HTERT RPE-1 (cell line): ENCODE measurements around the gene SPPL2B.

Source experiments
- in situ Hi-C: fragments of 300-500 bp; cut with MboI; formaldehyde crosslinking; loops from 4 replicates; pipeline ENCODE4 v1.14.3; 2020; ENCODE audit warnings: low sequenced_read_pairs

Gene SPPL2B

DNA sequence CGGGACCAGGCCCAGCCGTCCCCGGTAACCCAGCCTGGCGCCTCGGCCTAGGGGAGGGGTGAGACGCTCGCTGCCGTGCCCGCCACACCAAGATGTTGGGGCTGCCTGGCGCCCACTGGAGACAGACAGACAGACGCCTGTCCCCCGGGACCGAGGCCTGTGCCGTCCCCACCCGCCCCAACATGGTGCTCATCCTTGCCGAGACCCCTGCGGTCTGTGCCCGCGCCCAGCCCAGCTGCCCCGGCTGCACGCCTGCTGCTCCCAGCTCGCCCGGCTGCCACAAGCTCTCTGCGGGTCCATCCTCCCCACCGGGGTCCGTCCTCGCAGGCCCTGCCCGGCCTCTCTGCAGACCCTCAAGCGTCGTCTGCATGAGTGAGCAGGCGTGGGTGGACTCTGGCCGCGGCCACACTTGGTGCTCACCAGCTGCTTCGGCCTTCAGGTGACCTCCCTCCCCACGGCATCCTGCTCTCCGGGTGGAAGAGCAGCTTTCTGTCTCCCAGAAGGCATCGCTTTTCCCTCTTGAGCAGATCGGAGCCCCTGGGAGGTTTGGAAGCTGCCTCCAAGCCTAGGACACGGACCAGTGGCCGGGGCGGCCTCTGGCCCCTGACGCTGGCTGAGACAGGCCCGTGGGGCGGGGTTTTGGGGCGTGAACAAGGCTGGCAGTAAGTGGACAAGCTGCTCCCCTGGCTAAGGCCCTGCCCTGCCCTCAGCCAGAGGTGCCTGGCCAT is 24.8 kb downstream of the SPPL2B start:
- in situ Hi-C loops: no loop called here

DNA sequence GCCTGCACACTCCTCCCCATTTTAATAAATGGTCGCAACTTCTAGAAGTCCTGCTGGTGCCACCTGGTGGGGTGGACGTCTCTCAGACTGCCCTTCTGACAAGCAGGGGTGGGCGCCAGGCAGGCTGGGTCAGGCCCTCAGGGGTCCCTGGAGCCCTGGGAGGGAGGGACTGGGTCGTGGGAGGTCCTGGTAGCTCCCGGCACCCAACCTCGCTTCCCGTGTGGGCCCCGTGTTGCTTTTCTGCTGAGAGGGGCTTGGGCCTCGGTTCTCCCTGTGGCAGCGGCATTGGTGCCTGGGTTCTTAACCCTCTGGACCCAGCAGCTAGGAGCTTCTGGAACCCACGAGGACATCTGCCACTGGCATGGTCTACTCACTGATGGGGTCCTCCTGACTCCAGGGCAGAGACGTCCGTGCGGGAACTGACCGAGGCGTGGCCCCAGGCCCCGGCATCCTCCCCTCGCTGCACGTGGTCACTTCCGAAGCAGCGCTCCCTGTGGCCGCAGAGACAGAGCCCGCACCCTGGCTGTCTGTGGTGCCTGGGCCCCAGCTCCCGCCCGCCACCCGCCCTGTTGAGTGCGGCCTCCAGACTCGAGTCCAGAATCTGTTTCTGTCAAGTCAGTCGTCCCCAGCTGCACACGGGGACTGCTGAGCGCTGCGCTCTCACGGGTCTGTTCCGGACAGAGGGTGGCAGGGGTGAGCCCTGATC is 25.6 kb downstream of the SPPL2B start:
- in situ Hi-C loops: no loop called here

DNA sequence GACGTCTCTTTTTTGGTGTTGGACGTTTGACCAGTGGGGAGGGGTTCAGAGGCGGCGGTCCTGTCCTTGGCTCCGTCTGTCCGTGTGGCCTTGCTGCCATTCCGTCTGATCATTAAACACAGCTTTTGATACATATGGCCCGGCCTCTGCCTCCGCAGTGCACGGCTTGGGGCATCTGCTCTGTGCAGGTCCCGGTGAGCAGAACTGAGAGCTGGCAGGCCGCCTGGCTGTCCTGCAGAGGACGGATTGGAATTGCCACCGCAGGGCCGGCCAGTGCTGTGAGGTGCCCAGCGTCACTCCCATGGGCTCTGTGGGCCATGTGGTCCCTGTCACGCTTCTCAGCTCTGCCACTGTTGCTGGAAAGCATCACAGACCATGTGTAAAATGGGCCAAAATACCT is 26.2 kb downstream of the SPPL2B start:
- in situ Hi-C loops: no loop called here

DNA sequence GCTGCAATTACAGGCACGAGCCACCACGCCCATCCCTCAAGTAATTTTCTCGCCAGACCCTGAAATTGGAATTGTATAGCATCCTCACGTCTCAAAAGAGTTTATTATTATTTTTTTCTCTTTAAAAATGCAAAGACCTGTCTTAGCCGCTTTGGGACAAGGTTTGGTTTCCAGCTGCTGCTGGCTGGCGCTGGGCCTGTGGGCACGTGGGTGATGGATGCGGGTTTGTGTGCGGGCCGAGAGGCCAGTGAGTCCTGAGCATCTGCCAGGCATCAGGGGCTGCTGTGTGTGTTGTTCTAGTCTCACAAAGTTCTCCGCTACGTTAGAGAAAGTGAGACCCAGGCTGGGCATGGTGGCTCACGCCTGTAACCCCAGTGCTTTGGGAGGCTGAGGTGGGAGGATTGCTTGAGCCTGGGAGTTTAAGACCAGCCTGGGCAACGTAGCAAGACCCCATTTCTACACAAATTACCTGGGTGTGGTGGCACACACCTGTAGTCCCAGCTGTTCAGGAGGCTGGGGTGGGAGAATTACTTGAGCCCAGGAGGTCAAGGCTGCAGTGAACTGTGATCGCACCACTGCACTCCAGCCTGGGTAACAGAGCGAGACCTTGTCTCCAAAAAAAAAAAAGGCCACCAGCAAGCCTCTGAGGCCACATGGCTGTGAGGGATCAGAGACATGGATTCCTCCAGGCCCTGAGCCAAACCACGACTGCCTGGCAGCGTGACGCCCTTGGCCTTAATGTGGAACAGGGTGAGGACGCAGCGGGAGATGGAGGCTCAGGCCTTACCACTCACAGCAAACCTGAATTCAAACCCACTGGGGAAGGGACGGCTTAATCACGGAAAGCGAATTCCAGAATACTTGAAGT is 26.9 kb downstream of the SPPL2B start:
- in situ Hi-C loops: no loop called here

DNA sequence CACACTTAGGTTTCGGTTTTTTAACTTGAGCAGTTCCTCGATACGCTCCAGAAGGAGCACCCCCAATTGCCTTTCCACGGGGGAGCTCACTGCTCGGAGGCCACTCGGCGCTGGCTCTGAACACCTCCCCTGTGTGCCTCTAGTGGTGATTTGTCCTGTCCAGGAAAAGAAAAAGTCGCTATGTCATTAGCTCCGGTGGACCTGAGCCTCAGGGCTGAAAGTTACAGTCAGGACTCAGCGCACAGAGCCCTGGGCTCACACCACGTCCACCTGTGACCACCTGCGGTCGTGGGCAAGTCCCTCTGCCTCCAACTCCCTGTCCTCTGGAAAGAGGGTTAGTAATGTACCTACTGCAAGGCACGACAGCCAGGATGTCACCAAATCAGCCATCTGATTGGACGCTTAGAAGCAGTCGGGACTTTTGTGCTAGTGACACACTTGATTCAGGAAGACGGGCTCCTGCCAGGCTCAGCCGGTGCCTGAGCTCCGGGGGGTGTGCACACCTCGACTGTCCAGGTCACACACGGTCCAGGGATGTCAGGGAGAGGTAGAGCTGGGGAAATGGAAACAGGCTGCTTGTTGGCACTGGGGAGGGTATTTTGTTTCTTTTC is 27.7 kb downstream of the SPPL2B start:
- in situ Hi-C loops: no loop called here

DNA sequence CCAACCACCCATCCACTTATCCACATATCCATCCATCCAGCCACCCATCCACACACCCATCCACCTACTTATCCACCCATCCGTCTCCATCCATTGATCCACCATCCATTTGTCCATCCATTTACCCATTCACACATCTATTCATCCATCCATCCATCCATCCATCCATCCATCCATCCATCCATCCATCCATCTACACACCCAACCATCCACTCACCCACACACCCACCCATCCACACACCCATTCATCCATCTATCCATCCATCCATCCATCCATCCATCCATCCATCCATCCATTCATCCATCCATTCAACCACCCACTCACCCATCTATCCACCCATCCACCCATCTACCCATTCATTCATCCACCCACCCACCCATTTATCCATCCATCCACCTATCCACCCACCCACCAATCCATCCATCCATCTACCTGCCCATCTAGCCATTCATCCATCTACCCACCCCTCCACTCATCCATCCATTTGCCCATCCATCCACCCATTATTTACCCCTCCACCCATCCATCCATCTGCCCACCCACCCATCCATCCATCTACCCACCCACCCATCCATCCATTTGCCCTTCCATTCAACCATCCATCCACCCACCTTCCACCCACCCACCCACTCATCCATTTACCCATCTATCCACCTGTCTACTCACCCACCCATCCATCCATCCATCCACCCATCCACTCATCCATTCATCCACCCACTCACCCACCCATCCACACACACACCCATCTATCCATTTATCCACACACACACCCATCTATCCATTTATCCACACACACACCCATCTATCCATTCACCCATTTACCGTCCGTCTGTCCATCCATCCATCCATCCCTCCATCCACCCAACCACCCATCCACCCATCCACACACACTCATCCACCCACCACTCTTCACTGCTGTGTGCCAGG is 29.1 kb downstream of the SPPL2B start:
- in situ Hi-C loops: no loop called here

DNA sequence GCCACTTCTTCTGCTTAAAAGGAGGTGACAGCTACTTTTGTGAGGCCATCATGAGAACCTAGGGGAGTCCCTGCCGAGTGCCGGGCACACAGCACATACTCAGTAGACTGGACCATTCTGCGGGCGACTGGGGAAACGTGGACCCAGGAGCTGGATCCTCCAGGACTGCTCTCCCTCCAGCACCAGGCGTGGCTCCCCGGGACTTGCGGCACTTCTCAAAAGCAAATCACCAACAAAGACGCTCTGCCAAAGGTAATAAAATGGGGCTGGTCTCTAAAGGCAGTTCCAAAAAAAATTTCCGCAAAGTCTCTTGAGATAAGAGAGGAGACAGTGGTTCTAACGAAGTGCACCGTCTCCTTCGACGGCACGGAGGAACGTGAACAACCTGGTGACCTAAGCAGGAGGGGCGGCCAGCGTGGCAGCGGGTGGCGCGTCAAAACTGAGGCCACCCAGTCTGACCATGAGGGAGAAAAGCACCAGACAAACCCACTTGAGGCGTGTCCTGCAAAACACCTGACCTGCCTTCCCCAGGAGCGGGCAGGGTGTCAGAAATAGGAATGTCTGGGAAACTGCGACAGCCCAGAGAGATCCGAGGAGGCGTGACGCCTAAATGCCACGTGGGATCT is 30.2 kb downstream of the SPPL2B start:
- in situ Hi-C loops: no loop called here

DNA sequence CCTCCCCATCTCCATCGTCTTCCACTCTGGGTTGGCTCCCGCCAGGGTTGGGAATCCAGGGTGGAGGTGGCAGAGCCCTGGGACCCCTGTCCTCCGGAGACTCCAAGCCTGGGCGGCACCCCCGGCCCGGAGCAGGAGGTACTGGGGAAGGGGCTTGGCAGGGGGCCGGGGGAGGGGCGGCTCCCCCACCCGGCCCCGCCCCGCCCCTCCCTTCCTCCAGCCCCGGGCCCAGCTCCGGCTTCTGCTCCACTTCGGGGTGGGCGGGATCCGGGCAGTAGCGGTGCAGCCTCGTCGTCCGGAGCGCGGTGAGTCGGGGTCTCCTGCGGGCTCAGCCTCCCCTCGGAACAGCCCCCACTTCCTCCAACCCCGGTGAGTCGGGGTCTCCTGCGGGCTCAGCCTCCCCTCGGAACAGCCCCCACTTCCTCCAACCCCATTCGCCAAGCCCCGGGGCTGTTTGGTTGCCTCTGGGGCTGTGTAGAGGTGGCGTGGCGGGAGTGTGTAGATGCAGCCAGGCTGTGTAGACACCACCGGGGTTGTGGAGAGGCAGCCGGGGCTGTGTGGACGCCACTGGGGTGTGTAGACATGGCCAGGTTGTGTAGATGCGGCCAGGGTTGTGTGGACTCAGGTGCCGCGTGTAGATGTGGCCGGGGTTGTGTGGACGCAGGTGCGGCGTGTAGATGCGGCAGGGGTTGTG is 31.7 kb downstream of the SPPL2B start, which contains the start of gene TMPRSS9:
Gene TMPRSS9 (plus strand): TSS at position 274 of the 694 bp plus-strand sequence. CDS start 29,521 bp downstream, outside the sequence.
- in situ Hi-C loops: no loop called here

DNA sequence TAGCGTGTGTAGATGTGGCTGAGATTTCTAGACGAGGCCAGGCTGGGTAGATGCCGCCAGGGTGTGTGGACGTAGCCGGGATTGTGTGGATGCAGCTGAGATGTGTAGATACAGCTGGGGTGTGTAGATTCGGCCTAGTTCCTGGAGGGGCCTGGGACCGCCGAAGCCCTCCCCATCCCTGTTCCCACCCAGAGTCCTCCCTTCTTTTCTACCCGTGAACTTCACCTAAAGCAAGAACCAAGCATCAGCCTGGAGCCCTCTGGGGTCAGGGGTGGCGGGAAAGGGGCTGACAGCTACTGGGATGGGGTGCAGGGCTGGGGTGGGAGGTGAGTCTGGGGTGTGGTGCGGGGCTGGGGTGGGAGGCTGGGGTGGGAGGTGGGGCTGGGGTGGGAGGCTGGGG is 32.3 kb downstream of the SPPL2B start:
- in situ Hi-C loops: no loop called here

DNA sequence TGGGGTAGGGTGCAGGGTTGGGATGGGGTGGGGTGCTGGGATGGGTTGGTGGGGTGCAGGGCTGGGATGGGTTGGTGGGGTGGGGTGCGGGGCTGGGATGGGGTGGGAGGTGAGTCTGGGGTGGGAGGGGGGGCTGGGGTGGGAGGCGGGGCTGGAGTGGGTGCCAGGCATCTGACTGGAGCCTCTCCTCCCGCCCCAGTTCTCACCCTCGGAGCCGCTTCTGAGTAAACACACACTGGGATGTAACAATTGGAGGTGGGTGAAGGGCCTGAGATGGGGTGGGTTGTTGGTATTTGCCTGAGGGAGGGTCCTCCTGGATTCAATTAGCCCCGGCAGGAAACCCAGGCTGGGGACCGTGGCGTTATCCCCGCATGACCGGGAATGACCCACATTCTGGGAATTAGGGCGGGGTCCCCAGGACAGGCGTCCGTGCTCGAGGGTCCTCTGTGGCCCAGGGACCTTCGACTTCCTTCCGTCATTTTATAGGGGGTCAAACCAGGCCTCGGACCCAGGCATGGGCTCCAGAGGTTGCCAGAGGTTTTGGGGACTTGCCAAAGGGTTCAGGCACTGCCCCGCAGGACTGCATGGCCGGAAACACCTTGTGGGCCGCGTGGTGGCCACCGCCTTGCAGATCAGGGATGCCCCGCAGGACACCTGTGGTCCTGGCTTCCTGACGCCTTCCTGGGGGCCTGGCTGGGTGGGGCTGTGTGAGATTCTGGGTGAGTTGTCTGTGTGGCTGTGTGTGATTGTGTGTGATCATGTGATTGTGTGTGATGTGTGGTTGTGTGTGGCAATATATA is 33.0 kb downstream of the SPPL2B start:
- in situ Hi-C loops: no loop called here

DNA sequence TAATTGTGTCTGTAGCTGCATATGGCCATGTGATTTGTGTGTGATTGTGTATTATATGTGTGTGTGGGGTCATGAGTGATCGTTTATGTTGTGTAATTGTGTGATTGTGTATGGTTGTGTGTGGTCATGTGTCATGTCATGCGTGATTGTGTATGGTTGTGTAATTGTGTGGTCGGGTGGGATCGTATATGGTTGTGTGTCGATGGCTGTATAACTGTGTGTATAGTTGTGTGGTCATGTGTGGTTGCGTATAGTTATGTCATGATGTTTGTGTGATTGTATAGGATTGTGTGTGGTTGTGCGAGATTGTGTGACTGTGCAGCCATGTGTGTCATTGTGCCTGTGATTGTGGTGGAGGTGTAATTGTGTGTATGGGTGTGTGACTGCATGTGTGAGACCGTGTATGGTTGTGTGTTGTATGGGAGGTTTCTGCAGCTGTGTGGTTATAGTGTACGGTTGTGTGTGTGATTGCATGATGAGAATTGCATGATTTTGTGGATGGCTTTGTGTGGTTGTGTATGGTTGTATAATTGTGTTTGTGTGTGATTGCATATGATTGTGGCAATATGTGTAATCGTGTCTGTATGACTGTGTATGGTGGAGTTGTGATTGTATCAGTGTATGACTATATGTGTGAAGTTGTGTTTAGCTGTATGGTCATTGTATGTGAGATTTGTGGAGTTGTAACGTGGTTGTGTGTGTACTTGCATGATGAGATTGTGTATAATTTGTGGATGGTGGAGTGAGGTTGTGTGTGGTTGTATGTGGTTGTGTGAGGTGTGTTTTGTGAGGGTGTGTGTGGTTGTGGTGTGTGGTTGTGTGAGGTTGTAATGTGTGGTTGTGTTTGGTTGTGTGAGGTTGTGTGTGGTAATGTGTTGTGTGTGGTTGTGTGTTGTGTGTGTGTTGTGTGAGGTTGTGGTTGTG is 33.8 kb downstream of the SPPL2B start:
- in situ Hi-C loops: no loop called here

DNA sequence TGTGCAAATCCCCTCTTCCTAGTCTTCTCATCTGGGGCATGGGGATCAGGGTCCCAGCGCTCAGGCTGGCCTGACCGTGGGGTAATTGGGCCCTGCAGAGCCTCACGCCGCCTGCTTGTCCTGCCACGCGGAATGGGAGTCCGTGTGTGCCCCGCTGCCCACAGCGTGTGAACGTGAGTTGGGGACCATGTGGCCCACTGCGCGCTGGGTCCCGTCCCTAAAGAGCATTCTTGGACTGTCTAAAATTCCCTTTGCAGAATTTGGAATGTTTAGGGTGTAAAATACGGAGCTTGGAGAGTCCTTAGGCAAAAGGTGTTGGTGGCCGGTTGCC is 34.5 kb downstream of the SPPL2B start:
- in situ Hi-C loops: no loop called here

DNA sequence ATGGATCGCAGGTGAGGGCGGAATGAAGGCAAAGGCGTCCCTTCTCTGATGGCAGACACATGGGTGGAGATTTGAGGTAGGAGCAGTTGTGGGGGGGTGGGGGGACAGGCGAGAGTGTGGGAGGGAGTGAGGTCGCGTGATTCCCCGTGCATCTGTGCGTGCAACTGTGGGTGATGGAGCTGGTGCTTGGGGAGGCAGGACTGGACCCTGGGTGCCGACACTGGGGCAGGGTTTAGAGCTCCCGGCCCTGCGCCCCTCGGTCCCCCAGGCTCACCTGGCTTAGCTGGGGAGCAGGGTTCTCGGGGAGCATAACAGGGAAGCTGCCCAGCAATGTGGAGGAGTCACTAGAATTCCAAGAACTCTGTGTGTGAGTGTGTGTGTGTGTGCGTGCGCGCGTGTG is 34.9 kb downstream of the SPPL2B start:
- in situ Hi-C loops: no loop called here

DNA sequence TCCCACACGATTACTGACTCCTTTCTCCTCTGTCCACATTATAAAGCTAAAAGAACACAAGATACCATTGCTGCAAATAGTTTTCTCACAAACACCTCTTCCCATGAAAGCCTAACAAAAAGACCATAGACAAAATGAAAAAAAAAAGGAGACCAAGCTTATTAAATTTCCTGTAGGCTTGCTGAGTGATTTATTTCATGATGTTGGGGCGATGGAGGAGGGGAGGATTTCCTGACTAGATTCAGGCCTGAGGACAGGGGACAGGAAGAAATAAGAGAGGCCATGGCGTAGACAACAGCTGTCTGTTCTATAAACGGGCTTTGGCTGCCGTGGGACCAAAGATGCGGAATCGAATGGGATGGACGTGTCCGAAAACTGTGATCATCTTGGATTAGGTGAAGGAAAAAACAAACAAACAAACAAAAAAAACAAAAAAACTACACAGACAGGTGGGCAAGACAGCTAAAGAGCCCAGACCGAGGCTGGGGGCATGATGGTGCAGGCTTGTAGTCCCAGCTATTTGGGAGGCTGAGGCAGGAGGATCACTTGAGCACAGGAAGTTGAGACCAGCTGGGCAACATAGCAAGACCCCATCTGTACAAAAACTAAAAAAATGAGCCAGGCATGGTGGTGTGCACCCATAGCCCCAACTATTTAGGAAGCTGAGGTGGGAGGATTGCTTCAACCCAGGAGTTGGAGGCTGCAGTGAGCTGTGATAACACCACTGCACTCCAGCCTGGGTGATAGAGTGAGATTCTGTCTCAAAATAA is 36.9 kb downstream of the SPPL2B start:
- in situ Hi-C loops: no loop called here

DNA sequence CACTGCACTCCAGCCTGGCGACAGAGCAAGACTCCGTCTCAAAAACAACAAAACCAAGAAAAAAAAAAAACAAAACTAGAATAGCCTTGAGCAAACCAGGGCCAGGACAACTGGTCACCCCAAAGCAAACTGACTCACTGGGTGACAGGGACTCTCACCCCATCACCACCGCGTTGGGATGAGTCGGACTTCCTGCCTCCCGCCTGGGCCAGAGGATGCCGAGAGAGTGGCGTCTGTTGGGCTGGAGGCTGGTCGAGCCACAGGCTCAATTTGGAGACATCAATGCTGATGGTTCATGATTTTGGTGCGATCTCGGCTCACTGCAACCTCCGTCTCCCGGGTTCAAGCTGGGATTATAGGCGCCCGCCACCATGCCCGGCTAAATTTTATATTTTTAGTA is 43.2 kb downstream of the SPPL2B start:
- in situ Hi-C loops: no loop called here

DNA sequence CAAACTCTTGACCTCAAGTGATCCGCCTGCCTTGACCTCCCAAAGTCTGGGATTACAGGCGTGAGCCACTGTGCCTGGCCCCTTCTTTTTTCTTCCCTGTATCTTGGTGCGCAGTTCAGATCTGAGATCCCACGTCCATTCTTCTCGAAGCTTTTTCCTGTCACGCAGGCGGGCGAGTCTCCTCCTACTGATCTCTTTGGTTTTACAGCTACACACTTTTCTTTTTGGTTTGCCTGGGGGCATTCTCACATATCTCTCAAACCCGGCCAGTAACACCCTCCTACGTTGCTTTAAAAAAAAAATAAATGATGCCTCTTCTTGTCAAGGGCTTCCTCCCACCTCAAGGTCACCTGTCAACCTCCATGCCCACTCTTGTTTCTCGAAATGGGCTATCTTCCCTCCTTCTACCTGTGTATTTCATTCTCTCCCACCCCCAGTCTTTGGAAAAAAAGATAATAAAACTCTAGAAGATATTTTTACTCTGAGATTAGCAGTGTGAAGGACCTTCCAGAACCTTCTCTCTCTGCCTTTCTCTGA is 43.7 kb downstream of the SPPL2B start:
- in situ Hi-C loops: no loop called here
